Tibial nerve (tissue), 4 donors: ENCODE results near the gene CNOT2. TPM values are rescaled to one million over a fixed set of nuclear protein-coding genes. Genes with fewer than 3 reads are reported as not detected.

Source experiments
- DNase-seq, 2 donors: peaks; one replicate each; pipeline ENCODE4 v3.0.0-alpha.2; 2019; ENCODE audit warnings: low spot score in 2 of 2
- H3K27ac ChIP-seq, 4 donors: fragments of 200-600 bp; sonication (generic) in 3 of 4; one replicate each; pipeline ENCODE4 v1.5.1; 2017 to 2019; ENCODE audit warnings: mild to moderate bottlenecking in 1 of 4
- H3K27me3 ChIP-seq, 2 donors: fragments of 200-600 bp; sonication (generic) in 1 of 2; one replicate each; pipeline versions ENCODE4 v1.5.1 to v1.6.0; 2017 to 2019
- H3K36me3 ChIP-seq, 3 donors: fragments of 200-600 bp; sonication (generic); one replicate each; pipeline ENCODE4 v1.5.1; 2018 to 2019
- H3K4me1 ChIP-seq, 4 donors: fragments of 200-600 bp; sonication (generic) in 3 of 4; one replicate each; pipeline ENCODE4 v1.5.1; 2017 to 2019
- H3K4me3 ChIP-seq, 4 donors: fragments of 200-600 bp; sonication (generic) in 3 of 4; one replicate each; pipeline ENCODE4 v1.5.1; 2017 to 2019; ENCODE audit warnings: mild to moderate bottlenecking in 1 of 4, moderate library complexity in 1 of 4
- H3K9me3 ChIP-seq, 4 donors: fragments of 200-600 bp; sonication (generic) in 3 of 4; one replicate each; pipeline ENCODE4 v1.5.1; 2017 to 2019
- EP300 ChIP-seq, 2 donors: sonication (generic); formaldehyde crosslinking; IDR thresholded peaks; one replicate each; pipeline ENCODE4 v1.6.1; 2017; ENCODE audit warnings: antibody characterized with exemption in 2 of 2, mild to moderate bottlenecking in 1 of 2
- POLR2A ChIP-seq, 2 donors: fragments of 450-650 bp; IDR thresholded peaks; one replicate each; pipeline ENCODE4 v1.6.1; 2017; ENCODE audit warnings: antibody characterized with exemption in 2 of 2, mild to moderate bottlenecking in 2 of 2, moderate library complexity in 2 of 2
- WGBS, 2 donors: methylation state at CpG; one replicate each; pipeline ENCODE4 v1.1.5; 2018; 5-methylcytosine and 5-hydroxymethylcytosine counted together
- total RNA-seq, 4 donors: library from RNA; depleted of rRNA; stranded (reverse); fragments of >200 nt; gene quantifications; one replicate each; pipeline ENCODE4 v1.1.0, GENCODE V29; 2016
- TF ChIP-seq, protein P1 (sequence below), 5 experiments: fragments of 200-600 bp in 3 of 5; fragments of 450-650 bp in 2 of 5; sonication (generic) in 3 of 5; IDR thresholded peaks; one replicate each; pipeline ENCODE4 v1.5.1; 2016 to 2019; ENCODE audit warnings: antibody characterized with exemption in 5 of 5, mild to moderate bottlenecking in 3 of 5, moderate library complexity in 2 of 5

Gene CNOT2
- total RNA-seq, 4 donors from 2014 or later: 80.6 to 164 (median 132) TPM

DNA sequence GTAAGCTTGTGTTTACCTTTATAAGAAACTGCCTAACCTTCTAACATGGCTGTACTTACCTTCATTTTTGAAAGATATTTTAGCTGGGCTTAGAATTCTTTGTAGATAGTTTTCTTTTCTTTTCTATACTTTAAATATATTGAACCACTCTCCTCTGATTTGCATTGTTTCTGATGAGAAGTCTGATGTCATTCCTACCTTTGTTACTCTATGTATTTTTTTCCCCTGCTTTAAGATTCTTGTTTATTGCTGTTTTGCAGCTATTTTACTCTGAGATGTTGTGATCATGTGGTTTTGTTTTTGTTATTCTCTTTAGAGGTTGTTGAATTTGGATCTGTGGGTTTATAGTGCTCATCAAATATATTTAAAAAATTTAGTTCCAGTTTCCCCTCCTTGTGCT lies 31.8 kb downstream of the CNOT2 start:
- no peak overlapping the region for H3K27ac ChIP-seq
- DNase-seq: no peak
- H3K4me1 ChIP-seq: peaks cover 0 to 56% (median 6%) of the 10 kb centered on the region in 4 donors
- no peak overlapping the region for H3K4me3 ChIP-seq
- H3K9me3 ChIP-seq: no peaks in the 10 kb centered on the region
- TF ChIP-seq POLR2A (IDR thresholded peaks at IDR 0.05) (no peak), EP300 (IDR thresholded peaks at IDR 0.05) (no peak)
- TF ChIP-seq, protein P1, sequence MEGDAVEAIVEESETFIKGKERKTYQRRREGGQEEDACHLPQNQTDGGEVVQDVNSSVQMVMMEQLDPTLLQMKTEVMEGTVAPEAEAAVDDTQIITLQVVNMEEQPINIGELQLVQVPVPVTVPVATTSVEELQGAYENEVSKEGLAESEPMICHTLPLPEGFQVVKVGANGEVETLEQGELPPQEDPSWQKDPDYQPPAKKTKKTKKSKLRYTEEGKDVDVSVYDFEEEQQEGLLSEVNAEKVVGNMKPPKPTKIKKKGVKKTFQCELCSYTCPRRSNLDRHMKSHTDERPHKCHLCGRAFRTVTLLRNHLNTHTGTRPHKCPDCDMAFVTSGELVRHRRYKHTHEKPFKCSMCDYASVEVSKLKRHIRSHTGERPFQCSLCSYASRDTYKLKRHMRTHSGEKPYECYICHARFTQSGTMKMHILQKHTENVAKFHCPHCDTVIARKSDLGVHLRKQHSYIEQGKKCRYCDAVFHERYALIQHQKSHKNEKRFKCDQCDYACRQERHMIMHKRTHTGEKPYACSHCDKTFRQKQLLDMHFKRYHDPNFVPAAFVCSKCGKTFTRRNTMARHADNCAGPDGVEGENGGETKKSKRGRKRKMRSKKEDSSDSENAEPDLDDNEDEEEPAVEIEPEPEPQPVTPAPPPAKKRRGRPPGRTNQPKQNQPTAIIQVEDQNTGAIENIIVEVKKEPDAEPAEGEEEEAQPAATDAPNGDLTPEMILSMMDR (IDR thresholded peaks at IDR 0.05): no peak
- no peaks in the 10 kb centered on the region for H3K27me3 ChIP-seq
- H3K36me3 ChIP-seq: no peaks in the 10 kb centered on the region

DNA sequence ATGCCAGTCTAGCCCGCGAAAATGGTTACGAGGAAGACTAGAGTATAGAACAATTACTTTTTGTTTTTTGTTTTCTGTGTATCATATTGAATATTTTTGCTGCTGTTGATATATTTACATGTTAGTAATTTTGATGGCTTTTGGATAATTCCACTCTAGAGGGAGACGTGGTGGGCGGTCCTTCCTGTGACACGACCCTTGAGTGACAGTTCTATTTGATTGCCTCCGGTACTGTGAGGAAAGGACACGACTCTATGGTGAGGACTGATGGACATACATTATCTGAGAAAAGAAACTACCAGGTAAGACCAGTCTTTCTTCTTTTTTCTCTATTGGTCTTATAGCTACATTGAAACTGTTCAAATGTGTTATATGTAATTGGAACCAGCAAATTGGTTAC lies 34.7 kb downstream of the CNOT2 start:
- Histone ChIP-seq H3K4me3 (no peak overlapping the region), H3K27ac (no peak overlapping the region), H3K36me3 (peaks cover 0 to 8% (median 0%) of the 10 kb centered on the region in 3 donors), H3K27me3 (no peaks in the 10 kb centered on the region), H3K4me1 (peaks cover 0 to 28% (median 0%) of the 10 kb centered on the region in 4 donors), H3K9me3 (no peaks in the 10 kb centered on the region)
- no peak for DNase-seq
- TF ChIP-seq POLR2A (IDR thresholded peaks at IDR 0.05): no peak
- TF ChIP-seq, protein P1 (IDR thresholded peaks at IDR 0.05): no peak
- TF ChIP-seq EP300 (IDR thresholded peaks at IDR 0.05): no peak
- WGBS, 2 donors: 71 to 73% methylated on average over 8 of the region's 8 CpGs

DNA sequence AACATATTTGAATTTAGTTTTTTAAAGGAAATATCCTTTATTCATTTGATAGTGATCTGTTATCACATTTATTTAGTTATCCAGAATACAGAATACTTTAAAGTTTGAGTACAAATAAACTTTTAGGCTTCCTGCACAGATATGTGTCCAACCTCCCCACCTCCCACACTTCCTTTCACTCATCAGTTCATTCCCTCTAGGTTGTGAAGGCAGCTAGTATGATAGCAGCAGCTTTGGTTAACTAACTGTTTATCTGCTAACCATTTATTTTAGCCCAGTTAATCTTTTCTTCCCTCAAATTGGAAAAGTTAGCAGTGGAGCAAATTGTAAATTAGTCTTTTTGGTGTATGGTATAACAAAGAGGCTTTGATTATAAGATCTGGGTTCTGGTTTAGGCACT lies 35.7 kb downstream of the CNOT2 start:
- TF ChIP-seq, protein P1 (IDR thresholded peaks at IDR 0.05): no peak
- TF ChIP-seq POLR2A (IDR thresholded peaks at IDR 0.05): no peak
- TF ChIP-seq EP300 (IDR thresholded peaks at IDR 0.05): no peak
- H3K4me3 ChIP-seq: no peak overlapping the region
- H3K27ac ChIP-seq: no peak overlapping the region
- no peaks in the 10 kb centered on the region for H3K9me3 ChIP-seq
- H3K27me3 ChIP-seq: no peaks in the 10 kb centered on the region
- DNase-seq: no peak
- H3K36me3 ChIP-seq: peaks cover 0 to 8% (median 0%) of the 10 kb centered on the region in 3 donors
- peaks cover 0 to 28% (median 0%) of the 10 kb centered on the region in 4 donors for H3K4me1 ChIP-seq

DNA sequence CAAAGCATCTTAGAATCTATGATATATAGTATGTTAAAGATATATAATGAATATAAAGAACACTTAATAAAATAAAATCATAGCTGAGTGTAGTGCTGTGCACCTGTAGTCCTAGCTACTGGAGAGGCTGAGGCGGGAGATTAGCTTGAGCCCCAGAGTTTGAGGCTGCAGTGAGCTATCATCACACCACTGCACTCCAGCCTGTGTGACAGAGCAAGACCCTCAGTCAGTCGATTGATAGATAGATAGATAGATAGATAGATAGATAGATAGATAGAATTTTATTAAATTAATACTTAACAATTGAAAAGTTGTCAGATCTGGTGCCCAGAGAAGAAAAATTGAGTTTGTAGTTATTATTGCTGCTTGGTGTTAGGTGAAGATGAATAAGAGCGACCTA lies 40.0 kb downstream of the CNOT2 start:
- no peaks in the 10 kb centered on the region for H3K27me3 ChIP-seq
- 96 to 97% methylated on average over 3 of the region's 3 CpGs for WGBS, 2 donors
- H3K4me3 ChIP-seq: no peak overlapping the region
- DNase-seq: no peak
- peaks cover 0 to 18% (median 0%) of the 10 kb centered on the region in 3 donors for H3K36me3 ChIP-seq
- no peaks in the 10 kb centered on the region for H3K9me3 ChIP-seq
- TF ChIP-seq POLR2A (IDR thresholded peaks at IDR 0.05) (no peak), EP300 (IDR thresholded peaks at IDR 0.05) (no peak)
- TF ChIP-seq, protein P1 (IDR thresholded peaks at IDR 0.05): no peak
- H3K27ac ChIP-seq: no peak overlapping the region
- peaks cover 0 to 20% (median 0%) of the 10 kb centered on the region in 4 donors for H3K4me1 ChIP-seq

DNA sequence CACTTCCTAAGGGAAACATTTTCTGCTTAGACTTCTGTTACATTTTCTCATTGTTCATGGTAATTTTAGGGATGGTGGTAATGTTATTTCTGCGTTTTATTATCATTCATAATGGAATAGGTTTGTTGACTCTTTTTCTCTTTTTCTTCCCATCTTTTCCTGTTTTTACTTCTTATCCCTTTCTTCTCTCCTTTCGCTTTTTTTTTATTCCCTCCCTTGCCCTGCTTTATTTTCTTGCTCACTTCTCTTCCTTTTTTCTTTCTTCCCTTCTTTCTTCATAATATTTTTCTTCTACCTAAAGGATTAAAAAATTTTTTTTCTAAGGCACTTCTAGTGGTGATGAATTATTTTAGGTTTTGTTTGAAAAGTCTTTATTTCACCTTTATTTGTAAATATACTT lies 45.6 kb downstream of the CNOT2 start:
- Histone ChIP-seq H3K36me3 (peaks cover 0 to 10% (median 0%) of the 10 kb centered on the region in 3 donors), H3K4me1 (peaks cover 0 to 22% (median 0%) of the 10 kb centered on the region in 4 donors), H3K9me3 (no peaks in the 10 kb centered on the region), H3K4me3 (no peak overlapping the region), H3K27me3 (no peaks in the 10 kb centered on the region), H3K27ac (no peak overlapping the region)
- no peak for DNase-seq
- TF ChIP-seq, protein P1 (IDR thresholded peaks at IDR 0.05): no peak
- TF ChIP-seq EP300 (IDR thresholded peaks at IDR 0.05) (no peak), POLR2A (IDR thresholded peaks at IDR 0.05) (no peak)
- 93 to 95% methylated on average over 2 of the region's 2 CpGs for WGBS, 2 donors
